IMR-90 (cell line): Measurements from ENCODE around the gene PDK4.

Experiments
- BHLHE40 ChIP-seq: fragments of 150-350 bp; IDR thresholded peaks from 2 replicates; pipeline ENCODE4 v1.6.1; 2016; ENCODE audit warnings: mild to moderate bottlenecking, low read depth, low read length
- MAFK ChIP-seq: IDR thresholded peaks from 2 replicates; pipeline ENCODE4 v1.6.1; 2012; ENCODE audit warnings: low read depth, low read length, improper control_type of control experiment
- NFE2L2 ChIP-seq: fragments of 150-350 bp; IDR thresholded peaks from 2 replicates; pipeline ENCODE4 v1.6.1; 2016; ENCODE audit warnings: low read depth, mild to moderate bottlenecking, low read length
- POLR2A ChIP-seq: IDR thresholded peaks from 2 replicates; pipeline ENCODE4 v1.6.1; 2012; ENCODE audit warnings: mild to moderate bottlenecking, low read depth, low read length
- TF ChIP-seq, protein P1 (sequence below): conservative IDR thresholded peaks from 2 replicates; pipeline ENCODE4 v1.5.1; 2012; ENCODE audit warnings: mild to moderate bottlenecking, low read depth, low read length, improper control_type of control experiment

- no peak for TF ChIP-seq POLR2A
- TF ChIP-seq, protein P1, sequence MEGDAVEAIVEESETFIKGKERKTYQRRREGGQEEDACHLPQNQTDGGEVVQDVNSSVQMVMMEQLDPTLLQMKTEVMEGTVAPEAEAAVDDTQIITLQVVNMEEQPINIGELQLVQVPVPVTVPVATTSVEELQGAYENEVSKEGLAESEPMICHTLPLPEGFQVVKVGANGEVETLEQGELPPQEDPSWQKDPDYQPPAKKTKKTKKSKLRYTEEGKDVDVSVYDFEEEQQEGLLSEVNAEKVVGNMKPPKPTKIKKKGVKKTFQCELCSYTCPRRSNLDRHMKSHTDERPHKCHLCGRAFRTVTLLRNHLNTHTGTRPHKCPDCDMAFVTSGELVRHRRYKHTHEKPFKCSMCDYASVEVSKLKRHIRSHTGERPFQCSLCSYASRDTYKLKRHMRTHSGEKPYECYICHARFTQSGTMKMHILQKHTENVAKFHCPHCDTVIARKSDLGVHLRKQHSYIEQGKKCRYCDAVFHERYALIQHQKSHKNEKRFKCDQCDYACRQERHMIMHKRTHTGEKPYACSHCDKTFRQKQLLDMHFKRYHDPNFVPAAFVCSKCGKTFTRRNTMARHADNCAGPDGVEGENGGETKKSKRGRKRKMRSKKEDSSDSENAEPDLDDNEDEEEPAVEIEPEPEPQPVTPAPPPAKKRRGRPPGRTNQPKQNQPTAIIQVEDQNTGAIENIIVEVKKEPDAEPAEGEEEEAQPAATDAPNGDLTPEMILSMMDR = no peak
- TF ChIP-seq BHLHE40 = no peak
- TF ChIP-seq MAFK = no peak
- no peak for TF ChIP-seq NFE2L2
Measured at GRCh38 chr7:95586951-95587301, 9.4 kb downstream of the PDK4 start.
